ENCODE measurements around the gene SNTB2.
A peak's percentile ranks its signal among the peaks of the same experiment; 100 is the strongest.

Gene SNTB2

DNA sequence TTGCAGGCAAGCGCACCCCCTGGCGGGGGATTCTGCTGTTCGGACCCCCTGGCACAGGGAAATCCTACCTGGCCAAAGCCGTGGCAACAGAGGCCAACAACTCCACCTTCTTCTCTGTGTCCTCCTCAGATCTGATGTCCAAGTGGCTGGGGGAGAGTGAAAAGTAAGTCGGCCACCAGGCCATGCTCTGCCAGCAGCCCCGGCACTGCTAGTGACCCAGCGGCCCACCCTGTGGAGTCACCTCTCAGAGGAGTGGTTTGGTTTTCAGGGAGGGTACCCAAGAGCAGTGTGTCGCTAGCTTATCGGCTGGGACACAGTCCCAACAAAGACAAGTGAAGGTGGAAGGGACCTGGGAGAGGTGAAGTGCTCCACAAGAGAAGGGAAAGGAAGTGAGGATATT is 132.4 kb downstream of the SNTB2 start:
- no peak for DNase-seq (ENCODE audit: low read depth)

DNA sequence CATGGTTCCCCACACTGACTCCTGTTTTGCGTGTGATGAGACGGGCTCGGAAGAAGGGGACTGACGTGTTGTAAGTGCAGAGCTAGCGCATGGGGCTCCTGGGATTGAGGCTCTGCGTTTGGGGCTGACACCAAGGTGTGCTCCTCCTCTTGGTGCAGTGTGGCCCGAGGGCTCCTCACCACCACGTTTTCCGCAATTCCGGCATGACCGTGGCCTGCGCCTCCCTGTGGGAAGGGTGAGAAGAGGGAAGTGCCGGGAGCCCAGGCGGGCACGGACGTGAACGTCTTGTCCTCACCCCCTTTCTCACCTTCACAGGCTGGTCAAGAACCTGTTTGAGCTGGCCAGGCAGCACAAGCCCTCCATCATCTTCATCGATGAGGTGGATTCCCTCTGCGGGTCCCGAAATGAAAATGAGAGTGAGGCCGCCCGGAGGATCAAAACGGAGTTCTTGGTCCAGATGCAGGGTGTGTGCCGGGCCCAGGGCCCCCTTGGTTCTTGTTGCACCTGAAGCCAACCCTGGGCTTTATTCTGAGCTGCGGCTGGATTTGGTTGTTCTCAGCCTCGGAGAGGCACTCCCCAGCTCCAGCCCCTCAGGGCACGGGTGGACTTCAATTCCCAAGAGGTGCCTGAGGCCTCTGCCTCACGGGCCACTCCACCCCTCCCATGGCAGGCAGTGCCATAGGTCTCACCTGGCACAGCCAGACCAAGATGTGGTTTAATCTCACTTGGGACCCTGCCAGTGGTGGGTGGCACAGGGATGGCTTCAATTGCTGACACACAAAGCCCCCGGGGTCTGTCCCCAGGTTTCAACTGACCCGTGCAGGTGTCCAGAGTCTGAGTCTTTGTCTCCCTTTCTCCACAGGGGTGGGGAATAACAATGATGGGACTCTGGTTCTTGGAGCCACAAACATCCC is 133.1 kb downstream of the SNTB2 start:
- no peak for DNase-seq (ENCODE audit: low read depth)

DNA sequence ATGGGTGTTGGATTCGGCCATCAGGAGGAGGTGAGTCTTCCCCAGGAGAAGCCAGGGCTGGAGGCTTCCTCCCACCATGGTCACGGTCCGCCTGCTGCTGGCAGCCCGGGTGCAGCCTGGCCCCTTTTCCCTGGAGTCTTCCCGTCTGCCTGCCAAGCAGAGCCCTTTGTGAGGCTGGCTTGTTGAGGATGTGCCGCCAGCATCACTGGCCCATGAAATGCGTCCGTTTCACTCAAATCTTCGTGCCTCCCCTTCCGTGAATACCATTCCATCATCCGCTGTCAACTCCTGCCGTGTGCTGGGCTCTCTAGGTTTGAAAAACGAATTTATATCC is 133.7 kb downstream of the SNTB2 start:
- no peak for DNase-seq (ENCODE audit: low read depth)

DNA sequence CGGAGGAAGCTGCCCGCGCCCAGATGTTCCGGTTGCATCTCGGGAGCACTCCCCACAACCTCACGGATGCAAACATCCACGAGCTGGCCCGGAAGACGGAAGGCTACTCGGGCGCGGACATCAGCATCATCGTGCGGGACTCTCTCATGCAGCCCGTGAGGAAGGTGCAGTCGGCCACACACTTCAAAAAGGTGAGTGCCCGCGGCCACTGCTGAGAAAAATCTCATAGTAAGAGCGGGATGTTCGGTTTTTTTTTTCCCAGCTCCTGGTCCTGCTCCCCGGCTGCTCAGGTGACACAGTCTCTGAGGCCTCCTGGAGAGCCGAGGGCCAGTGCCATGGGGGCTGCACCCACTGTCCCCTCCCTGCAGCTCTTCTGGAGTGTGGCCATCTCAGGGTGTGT is 134.1 kb downstream of the SNTB2 start:
- no peak for DNase-seq (ENCODE audit: low read depth)

GRCh38 chr16:69322343-69322742 is 135.4 kb downstream of the SNTB2 start:
- no peak for DNase-seq (ENCODE audit: low read depth)

DNA sequence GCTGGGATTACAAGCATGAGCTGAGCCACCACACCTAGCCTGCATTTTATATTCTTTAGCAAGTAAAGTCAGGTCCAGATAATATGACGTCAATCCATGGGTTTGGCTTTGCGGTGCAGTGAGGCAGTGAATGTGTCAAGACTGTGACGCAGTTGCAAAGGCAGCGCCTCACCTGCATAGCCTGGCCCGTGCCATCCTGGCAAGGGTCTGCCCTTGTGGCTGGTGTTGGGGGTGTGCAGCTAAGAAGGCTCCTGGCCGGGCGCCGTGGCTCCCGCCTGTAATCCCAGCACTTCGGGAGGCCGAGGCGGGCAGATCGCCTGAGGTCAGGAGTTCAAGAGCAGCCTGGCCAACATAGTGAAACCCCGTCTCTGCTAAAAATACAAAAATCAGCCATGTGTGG is 136.5 kb downstream of the SNTB2 start:
- DNase-seq (ENCODE audit: low read depth) = no peak

- no peak for DNase-seq (ENCODE audit: low read depth)
These were observed 137.1 kb downstream of the SNTB2 start for GRCh38 chr16:69324013-69324531.

DNA sequence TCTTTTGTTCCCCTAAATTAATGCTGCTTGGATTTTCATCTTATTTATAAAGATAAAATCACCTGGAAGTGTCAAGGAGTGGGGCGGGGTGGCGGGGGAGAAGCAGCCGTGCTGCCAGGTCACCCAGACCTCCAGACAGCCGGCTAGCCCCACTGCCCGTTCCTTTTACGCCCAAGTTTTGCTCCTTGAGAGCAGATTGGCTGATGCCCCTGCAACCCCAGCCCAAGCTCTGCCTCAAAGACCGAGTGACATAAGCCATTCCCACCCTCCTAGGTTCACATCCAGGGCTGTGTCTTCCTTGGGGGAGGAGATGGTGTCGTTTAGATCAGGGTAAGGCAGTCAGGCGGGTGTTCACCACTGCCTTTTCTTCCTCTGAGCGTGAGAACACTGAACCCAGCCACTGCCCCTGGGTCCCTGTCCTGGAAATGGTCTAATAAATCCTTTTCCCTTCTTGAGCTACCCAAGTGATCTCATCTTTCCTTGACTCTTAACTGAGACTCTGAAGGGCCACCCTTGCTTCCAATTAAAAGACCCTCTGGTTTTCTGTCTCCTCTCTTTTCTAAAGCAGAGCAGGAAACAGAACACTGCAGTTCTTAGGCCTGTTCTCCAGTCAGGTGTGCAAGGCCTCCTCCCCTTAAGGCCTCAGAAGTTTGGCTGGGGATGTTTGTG is 137.8 kb downstream of the SNTB2 start:
- DNase-seq (ENCODE audit: low read depth) = no peak

DNA sequence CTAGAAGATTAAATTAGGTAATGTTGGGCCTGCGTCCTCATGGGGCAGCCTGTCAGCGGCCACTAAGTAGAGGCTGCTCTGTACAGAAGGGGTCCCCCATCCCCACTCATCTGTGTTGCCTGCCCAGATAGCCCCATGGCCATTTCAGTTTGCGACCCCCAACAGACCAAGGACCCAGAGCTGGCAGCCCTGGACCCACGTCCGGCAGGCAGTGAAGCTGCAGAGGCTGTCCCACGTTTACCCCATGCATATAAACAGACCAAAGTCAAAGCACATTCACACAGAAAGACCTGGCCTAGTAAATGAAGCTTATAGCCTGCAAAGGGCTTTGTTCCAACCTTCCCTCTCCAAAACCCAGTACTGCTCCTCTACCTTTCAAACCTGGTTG is 138.8 kb downstream of the SNTB2 start:
- DNase-seq (ENCODE audit: low read depth) = no peak

DNA sequence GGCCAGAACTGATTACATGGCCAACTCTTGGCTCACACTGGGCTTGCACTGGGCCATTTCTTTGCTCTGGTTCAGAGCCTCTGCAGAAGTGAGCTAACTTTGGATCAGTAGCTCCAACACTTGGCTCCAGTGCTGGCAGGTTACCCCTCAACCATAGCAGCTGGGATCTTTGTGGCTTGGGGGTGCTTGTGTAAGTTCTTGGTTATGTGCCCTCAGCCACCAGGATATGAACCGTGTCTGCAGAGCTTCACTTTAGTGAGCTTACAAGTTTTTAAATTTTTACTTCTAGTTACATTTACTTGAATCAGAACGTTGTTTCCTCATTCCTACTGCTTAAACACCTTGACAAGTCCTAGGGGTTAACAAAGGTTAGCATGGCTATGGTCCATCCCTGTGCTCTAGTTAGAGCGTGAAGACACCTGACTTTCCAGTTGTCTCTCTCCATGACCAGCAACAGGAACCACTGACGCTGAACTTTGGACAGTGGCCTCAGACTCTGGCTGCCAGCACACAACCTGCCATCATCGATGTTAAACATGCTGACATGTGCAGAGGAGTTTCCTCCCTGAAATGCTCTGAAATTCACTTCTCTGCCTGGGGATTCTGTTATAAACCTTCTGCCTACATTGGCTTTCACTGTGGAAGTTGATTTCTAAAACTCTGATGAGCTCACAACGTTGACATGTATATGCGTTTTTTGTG is 139.4 kb downstream of the SNTB2 start:
- no peak for DNase-seq (ENCODE audit: low read depth)

GRCh38 chr16:69327585-69328310 is 140.8 kb downstream of the SNTB2 start:
- no peak for DNase-seq (ENCODE audit: low read depth)

GRCh38 chr16:69328854-69329316 is 141.9 kb downstream of the SNTB2 start:
- no peak for DNase-seq (ENCODE audit: low read depth)

DNA sequence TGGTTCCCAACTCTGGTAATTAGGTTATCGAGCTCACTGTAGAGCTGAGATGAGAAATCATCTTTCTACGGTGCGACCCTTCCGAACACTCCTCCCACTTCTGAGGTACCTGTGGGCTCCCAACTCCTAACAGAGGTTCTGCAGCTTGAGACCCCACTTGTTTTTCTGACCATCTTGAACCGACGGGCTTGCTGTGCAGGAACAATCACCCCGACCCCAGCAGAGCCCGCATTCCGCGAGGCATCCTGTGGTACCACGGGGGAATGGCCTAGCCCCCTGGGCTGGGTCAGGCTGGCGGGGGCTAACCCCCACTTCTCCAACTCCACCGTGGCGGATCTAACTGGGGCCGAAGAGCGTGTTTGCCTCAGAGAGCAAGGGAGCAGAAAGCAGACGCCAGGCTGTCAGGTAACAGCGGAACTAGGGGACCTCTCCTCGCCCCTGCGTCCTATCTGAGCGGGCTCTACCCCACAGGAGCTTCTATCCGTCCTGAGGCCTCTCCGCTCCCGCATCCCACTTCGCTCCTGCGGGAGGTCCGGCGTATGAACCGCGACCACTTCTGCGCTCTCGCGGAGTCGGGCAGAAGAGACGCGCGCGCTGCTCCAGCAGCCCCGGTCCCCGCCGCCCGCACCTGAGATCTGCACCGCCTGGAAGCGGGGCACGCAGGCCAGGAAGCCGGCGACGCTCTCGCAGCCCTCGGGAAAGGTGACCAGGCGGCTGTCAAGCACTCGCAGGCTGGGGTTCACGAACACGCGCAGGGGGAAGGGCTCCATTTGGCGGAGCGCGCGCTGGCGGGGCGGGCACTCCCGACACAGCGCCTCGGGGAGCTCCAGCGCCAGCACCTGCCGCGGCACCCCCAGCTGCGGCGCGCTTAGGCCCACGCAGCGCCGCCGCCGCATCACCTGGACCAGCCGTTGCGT is 142.7 kb downstream of the SNTB2 start:
- DNase-seq (ENCODE audit: low read depth) = no peak

GRCh38 chr16:69330286-69331109 is 143.5 kb downstream of the SNTB2 start, which contains the start of gene PDF:
Gene PDF, minus strand, starts transcription at chr16:69330588. Its CDS starts 18 bp downstream, at chr16:69330570.
- peak; percentile 89 for DNase-seq (ENCODE audit: low read depth)

DNA sequence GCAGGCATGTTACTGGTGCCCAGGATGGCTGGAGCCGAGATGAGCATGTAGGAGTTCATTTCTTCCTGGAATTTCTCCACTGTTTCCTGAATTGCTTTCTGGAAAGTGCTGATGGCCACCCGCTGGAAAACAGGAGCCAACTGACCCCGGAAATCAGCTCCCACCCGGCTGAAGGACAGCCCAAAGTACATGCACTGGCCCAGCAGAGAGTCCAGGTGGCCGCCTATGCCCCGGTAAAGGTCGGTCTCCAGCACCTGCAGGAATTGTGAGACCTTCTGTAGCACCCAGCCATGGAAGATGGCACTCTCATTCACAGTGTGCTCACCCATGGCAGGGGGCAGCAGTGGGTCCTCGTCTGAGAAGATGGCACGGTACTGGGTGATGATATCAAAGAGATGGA is 147.7 kb downstream of the SNTB2 start:
- DNase-seq (ENCODE audit: low read depth) = no peak

- DNase-seq (ENCODE audit: low read depth) = no peak
These were observed 151.8 kb downstream of the SNTB2 start for GRCh38 chr16:69338557-69339288.

GRCh38 chr16:69339289-69340094 is 152.5 kb downstream of the SNTB2 start, which contains the start of the genes COG8 and NIP7:
Gene COG8, minus strand, starts transcription at chr16:69339564. Its CDS starts 12 bp downstream, at chr16:69339552.
Gene NIP7, plus strand, starts transcription at chr16:69339772. Its CDS starts 58 bp downstream, at chr16:69339830.
- DNase-seq (ENCODE audit: low read depth) = peak; percentile 99

GRCh38 chr16:69340095-69340644 is 153.2 kb downstream of the SNTB2 start:
- peak; percentile 29 for DNase-seq (ENCODE audit: low read depth)

Data from amniotic epithelial cell (primary cell).